K562 (cell line): ENCODE results near the gene SAMD13. TPM values are rescaled to one million over a fixed set of nuclear protein-coding genes. Genes with fewer than 3 reads are reported as not detected.
A peak's percentile ranks its signal among the peaks of the same experiment; 100 is the strongest.

Experiments
- ADNP ChIP-seq: fragments of 200-800 bp; sonication (Bioruptor generic); IDR thresholded peaks from 2 replicates; pipeline ENCODE4 v1.6.1; 2016; ENCODE audit warnings: missing genetic modification characterization, missing compliant biosample characterization
- FOSL1 ChIP-seq: fragments of 200-800 bp; sonication (Bioruptor generic); conservative IDR thresholded peaks from 2 replicates; pipeline ENCODE4 v1.6.1; 2016; ENCODE audit warnings: missing genetic modification characterization, missing compliant biosample characterization
- NFXL1 ChIP-seq: fragments of 450-650 bp; formaldehyde crosslinking; IDR thresholded peaks from 2 replicates; pipeline ENCODE4 v1.4.0; 2021; ENCODE audit warnings: mild to moderate bottlenecking
- PTTG1 ChIP-seq: fragments of 450-650 bp; IDR thresholded peaks from 2 replicates; pipeline ENCODE4 v1.6.1; 2016; ENCODE audit warnings: low read depth, mild to moderate bottlenecking, missing genetic modification characterization, missing compliant biosample characterization
- TRIM24 ChIP-seq, 2 experiments: fragments of 450-650 bp; IDR thresholded peaks; 2 replicates each; pipeline ENCODE4 v1.6.1; 2016
- ZNF175 ChIP-seq: fragments of 200-800 bp; sonication (Bioruptor generic); IDR thresholded peaks from 2 replicates; pipeline ENCODE4 v1.6.1; 2016; ENCODE audit warnings: low read depth, mild to moderate bottlenecking, missing genetic modification characterization, missing compliant biosample characterization
- polyA plus RNA-seq, 8 experiments: library from polyadenylated mRNA; depleted of rRNA in 4 of 8; stranded (reverse) in 5 of 8; unstranded in 3 of 8; fragments of >200 nt; fragmentation: Nextera tagmentation in 2 of 8; fragmentation: Illumina TruSeq in 1 of 8; extraction: Ambion mirVana in 2 of 8; extraction: Trizol in 1 of 8; gene quantifications; 2 replicates each; pipeline versions ENCODE4 v1.2.1 to v1.2.3, GENCODE V29; 2011 to 2014; ENCODE audit warnings: inconsistent platforms in 1 of 8, missing spikeins in 1 of 8
- total RNA-seq, 7 experiments: library from RNA; depleted of rRNA in 6 of 7; stranded (reverse); fragments of >200 nt in 6 of 7; fragmentation: Illumina TruSeq in 2 of 7; extraction: Trizol in 2 of 7; gene quantifications; 2 replicates each; pipeline versions ENCODE4 v1.2.1 to v1.2.3, GENCODE V29; 2011 to 2021; ENCODE audit warnings: low replicate concordance in 1 of 7
- TF ChIP-seq, protein P1 (sequence below): sonication (generic); formaldehyde crosslinking; IDR thresholded peaks from 2 replicates; pipeline ENCODE4 v1.8.0; 2023; ENCODE audit warnings: mild to moderate bottlenecking, missing genetic modification reagents
- TF ChIP-seq, protein P2 (sequence below): fragments of 250-450 bp; sonication (Bioruptor Pico); IDR thresholded peaks from 2 replicates; pipeline ENCODE4 v1.5.0; 2021
- TF ChIP-seq, protein P3 (sequence below): IDR thresholded peaks from 2 replicates; pipeline ENCODE4 v1.6.1; 2016; ENCODE audit warnings: missing genetic modification characterization, missing compliant biosample characterization
- TF ChIP-seq, protein P4 (sequence below): fragments of 200-800 bp; sonication (Bioruptor generic); IDR thresholded peaks from 2 replicates; pipeline ENCODE4 v1.6.1; 2016; ENCODE audit warnings: missing genetic modification characterization, missing compliant biosample characterization

SAMD13 gene
- total and polyA plus RNA-seq, 9 of the 15 experiments (the other 6 are each of a cell fraction or from before 2014, with no cell fraction given): 0.78 to 2.7 (median 1.00) TPM

DNA sequence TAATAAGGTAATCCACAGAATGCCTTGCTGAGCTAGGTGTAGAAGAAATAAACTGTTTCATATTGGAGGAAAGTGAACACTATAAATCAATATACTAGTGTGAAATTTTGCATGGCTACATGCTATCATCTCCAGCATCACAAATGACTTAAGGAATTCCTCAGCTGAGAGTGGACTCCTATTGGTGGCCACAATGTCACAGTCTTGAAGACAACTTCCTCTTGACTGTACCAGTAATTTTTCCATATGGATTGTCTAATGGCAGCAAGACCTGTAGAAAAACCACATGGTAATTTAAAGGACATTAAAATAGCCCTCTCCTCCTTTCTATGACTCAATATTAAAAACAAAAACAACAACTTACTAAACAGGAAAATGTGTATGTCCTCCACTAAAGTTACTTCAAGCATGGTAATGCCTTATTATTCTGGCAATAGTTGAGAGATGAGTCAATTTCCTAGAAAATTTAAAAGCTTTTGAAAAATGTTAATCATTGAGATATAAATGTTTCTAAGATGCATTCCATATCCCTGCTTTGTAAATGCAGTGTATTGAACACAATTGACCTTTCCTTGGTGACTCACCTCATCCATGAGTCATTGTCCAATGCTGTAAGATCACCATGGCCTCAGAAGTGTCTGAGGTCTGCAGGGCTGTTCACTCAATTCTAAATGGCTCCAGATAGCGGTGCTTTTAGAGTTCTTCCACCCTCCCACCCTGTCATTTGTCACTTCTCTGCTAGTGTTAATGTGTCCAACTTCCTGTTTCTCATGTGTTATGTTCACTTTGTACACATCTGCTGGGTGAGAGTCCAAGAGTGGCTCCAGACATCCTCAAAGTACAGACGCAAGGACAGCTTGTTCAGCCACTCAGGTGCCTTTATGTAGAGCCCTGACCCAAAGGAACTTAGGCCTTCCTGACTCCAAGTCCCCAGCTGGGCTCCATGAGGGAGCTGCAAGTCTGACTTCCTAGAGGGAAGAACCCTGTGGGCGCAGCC is 64.0 kb downstream of the SAMD13 start (continued):
- TF ChIP-seq, protein P1, sequence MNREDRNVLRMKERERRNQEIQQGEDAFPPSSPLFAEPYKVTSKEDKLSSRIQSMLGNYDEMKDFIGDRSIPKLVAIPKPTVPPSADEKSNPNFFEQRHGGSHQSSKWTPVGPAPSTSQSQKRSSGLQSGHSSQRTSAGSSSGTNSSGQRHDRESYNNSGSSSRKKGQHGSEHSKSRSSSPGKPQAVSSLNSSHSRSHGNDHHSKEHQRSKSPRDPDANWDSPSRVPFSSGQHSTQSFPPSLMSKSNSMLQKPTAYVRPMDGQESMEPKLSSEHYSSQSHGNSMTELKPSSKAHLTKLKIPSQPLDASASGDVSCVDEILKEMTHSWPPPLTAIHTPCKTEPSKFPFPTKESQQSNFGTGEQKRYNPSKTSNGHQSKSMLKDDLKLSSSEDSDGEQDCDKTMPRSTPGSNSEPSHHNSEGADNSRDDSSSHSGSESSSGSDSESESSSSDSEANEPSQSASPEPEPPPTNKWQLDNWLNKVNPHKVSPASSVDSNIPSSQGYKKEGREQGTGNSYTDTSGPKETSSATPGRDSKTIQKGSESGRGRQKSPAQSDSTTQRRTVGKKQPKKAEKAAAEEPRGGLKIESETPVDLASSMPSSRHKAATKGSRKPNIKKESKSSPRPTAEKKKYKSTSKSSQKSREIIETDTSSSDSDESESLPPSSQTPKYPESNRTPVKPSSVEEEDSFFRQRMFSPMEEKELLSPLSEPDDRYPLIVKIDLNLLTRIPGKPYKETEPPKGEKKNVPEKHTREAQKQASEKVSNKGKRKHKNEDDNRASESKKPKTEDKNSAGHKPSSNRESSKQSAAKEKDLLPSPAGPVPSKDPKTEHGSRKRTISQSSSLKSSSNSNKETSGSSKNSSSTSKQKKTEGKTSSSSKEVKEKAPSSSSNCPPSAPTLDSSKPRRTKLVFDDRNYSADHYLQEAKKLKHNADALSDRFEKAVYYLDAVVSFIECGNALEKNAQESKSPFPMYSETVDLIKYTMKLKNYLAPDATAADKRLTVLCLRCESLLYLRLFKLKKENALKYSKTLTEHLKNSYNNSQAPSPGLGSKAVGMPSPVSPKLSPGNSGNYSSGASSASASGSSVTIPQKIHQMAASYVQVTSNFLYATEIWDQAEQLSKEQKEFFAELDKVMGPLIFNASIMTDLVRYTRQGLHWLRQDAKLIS (CRISPR knock-in tag): no peak
- TF ChIP-seq ADNP (no peak), TRIM24 (IDR thresholded peaks at IDR 0.05) (0 out of 4 replicates have a peak, but pooled peaks of 1 of the 2 experiments have one; percentile 28), PTTG1 (tag) (no peak), FOSL1 (tag) (peak; percentile 99), ZNF175 (0 out of 2 replicates have a peak, but pooled peaks have one; percentile 34), NFXL1 (no peak)
- TF ChIP-seq, protein P2, sequence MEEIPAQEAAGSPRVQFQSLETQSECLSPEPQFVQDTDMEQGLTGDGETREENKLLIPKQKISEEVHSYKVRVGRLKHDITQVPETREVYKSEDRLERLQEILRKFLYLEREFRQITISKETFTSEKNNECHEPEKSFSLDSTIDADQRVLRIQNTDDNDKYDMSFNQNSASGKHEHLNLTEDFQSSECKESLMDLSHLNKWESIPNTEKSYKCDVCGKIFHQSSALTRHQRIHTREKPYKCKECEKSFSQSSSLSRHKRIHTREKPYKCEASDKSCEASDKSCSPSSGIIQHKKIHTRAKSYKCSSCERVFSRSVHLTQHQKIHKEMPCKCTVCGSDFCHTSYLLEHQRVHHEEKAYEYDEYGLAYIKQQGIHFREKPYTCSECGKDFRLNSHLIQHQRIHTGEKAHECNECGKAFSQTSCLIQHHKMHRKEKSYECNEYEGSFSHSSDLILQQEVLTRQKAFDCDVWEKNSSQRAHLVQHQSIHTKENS (CRISPR knock-in tag): no peak
- TF ChIP-seq, protein P3, sequence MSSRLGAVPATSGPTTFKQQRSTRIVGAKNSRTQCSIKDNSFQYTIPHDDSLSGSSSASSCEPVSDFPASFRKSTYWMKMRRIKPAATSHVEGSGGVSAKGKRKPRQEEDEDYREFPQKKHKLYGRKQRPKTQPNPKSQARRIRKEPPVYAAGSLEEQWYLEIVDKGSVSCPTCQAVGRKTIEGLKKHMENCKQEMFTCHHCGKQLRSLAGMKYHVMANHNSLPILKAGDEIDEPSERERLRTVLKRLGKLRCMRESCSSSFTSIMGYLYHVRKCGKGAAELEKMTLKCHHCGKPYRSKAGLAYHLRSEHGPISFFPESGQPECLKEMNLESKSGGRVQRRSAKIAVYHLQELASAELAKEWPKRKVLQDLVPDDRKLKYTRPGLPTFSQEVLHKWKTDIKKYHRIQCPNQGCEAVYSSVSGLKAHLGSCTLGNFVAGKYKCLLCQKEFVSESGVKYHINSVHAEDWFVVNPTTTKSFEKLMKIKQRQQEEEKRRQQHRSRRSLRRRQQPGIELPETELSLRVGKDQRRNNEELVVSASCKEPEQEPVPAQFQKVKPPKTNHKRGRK (tag): no peak
- TF ChIP-seq, protein P4, sequence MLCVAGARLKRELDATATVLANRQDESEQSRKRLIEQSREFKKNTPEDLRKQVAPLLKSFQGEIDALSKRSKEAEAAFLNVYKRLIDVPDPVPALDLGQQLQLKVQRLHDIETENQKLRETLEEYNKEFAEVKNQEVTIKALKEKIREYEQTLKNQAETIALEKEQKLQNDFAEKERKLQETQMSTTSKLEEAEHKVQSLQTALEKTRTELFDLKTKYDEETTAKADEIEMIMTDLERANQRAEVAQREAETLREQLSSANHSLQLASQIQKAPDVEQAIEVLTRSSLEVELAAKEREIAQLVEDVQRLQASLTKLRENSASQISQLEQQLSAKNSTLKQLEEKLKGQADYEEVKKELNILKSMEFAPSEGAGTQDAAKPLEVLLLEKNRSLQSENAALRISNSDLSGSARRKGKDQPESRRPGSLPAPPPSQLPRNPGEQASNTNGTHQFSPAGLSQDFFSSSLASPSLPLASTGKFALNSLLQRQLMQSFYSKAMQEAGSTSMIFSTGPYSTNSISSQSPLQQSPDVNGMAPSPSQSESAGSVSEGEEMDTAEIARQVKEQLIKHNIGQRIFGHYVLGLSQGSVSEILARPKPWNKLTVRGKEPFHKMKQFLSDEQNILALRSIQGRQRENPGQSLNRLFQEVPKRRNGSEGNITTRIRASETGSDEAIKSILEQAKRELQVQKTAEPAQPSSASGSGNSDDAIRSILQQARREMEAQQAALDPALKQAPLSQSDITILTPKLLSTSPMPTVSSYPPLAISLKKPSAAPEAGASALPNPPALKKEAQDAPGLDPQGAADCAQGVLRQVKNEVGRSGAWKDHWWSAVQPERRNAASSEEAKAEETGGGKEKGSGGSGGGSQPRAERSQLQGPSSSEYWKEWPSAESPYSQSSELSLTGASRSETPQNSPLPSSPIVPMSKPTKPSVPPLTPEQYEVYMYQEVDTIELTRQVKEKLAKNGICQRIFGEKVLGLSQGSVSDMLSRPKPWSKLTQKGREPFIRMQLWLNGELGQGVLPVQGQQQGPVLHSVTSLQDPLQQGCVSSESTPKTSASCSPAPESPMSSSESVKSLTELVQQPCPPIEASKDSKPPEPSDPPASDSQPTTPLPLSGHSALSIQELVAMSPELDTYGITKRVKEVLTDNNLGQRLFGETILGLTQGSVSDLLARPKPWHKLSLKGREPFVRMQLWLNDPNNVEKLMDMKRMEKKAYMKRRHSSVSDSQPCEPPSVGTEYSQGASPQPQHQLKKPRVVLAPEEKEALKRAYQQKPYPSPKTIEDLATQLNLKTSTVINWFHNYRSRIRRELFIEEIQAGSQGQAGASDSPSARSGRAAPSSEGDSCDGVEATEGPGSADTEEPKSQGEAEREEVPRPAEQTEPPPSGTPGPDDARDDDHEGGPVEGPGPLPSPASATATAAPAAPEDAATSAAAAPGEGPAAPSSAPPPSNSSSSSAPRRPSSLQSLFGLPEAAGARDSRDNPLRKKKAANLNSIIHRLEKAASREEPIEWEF: no peak
